HepG2 (cell line): Measurements from ENCODE around the gene ZNF48. TPM values are rescaled to one million over a fixed set of nuclear protein-coding genes. Genes with fewer than 3 reads are reported as not detected.
A peak's percentile ranks its signal among the peaks of the same experiment; 100 is the strongest.

Experiments
- CBFB ChIP-seq: sonication (generic); formaldehyde crosslinking; IDR thresholded peaks from 2 replicates; pipeline ENCODE4 v1.4.0; 2020; ENCODE audit warnings: missing genetic modification reagents
- FOXP1 ChIP-seq, 2 experiments: fragments of 450-650 bp in 1 of 2; IDR thresholded peaks; 2 replicates each; pipeline ENCODE4 v1.6.1; 2017 to 2018; ENCODE audit warnings: antibody characterized with exemption in 1 of 2
- GFI1 ChIP-seq: sonication (generic); formaldehyde crosslinking; IDR thresholded peaks from 2 replicates; pipeline ENCODE4 v1.5.0; 2020; ENCODE audit warnings: missing genetic modification reagents, mild to moderate bottlenecking, borderline replicate concordance
- GTF2F1 ChIP-seq: fragments of 150-350 bp; IDR thresholded peaks from 2 replicates; pipeline ENCODE4 v1.6.1; 2014; ENCODE audit warnings: low read length
- HINFP ChIP-seq: sonication (generic); formaldehyde crosslinking; IDR thresholded peaks from 2 replicates; pipeline ENCODE4 v1.4.0; 2020; ENCODE audit warnings: low read depth, mild to moderate bottlenecking, missing genetic modification reagents
- JUND ChIP-seq: sonication (generic); formaldehyde crosslinking; IDR thresholded peaks from 2 replicates; pipeline ENCODE4 v1.8.0; 2022; ENCODE audit warnings: mild to moderate bottlenecking, missing genetic modification reagents
- MAFG ChIP-seq: sonication (generic); formaldehyde crosslinking; IDR thresholded peaks from 2 replicates; pipeline ENCODE4 v1.5.1; 2020; ENCODE audit warnings: mild to moderate bottlenecking, missing genetic modification reagents
- MAZ ChIP-seq, 2 experiments: sonication (generic) in 1 of 2; formaldehyde crosslinking in 1 of 2; IDR thresholded peaks; 2 replicates each; pipeline versions ENCODE4 v1.5.0 to v1.6.1; 2012 to 2020; ENCODE audit warnings: low read depth in 2 of 2, mild to moderate bottlenecking in 2 of 2, borderline replicate concordance in 1 of 2, improper control_type of control experiment in 1 of 2, low read length in 1 of 2, missing genetic modification reagents in 1 of 2, moderate library complexity in 1 of 2
- MTF1 ChIP-seq: sonication (generic); formaldehyde crosslinking; IDR thresholded peaks from 2 replicates; pipeline ENCODE4 v1.5.0; 2020; ENCODE audit warnings: missing genetic modification reagents
- NR3C1 ChIP-seq: sonication (generic); formaldehyde crosslinking; IDR thresholded peaks from 2 replicates; pipeline ENCODE4 v1.4.0; 2020; ENCODE audit warnings: missing genetic modification reagents
- RCOR2 ChIP-seq: IDR thresholded peaks from 2 replicates; pipeline ENCODE4 v1.6.1; 2016; ENCODE audit warnings: missing biosample characterization, missing genetic modification reagents
- SETDB1 ChIP-seq: sonication (generic); formaldehyde crosslinking; IDR thresholded peaks from 2 replicates; pipeline ENCODE4 v1.5.1; 2020; ENCODE audit warnings: missing genetic modification reagents, mild to moderate bottlenecking, borderline replicate concordance
- SIX1 ChIP-seq: sonication (generic); formaldehyde crosslinking; IDR thresholded peaks from 2 replicates; pipeline ENCODE4 v1.4.0; 2020; ENCODE audit warnings: missing genetic modification reagents, borderline replicate concordance
- SMAD3 ChIP-seq: sonication (generic); formaldehyde crosslinking; IDR thresholded peaks from 2 replicates; pipeline ENCODE4 v1.4.0; 2020; ENCODE audit warnings: missing genetic modification reagents
- SRY ChIP-seq: sonication (generic); formaldehyde crosslinking; IDR thresholded peaks from 2 replicates; pipeline ENCODE4 v1.8.0; 2022; ENCODE audit warnings: mild to moderate bottlenecking, missing genetic modification reagents
- TCF7 ChIP-seq: sonication (generic); IDR thresholded peaks from 2 replicates; pipeline ENCODE4 v1.6.1; 2016; ENCODE audit warnings: antibody characterized with exemption, low read depth
- TGIF2 ChIP-seq: IDR thresholded peaks from 2 replicates; pipeline ENCODE4 v1.6.1; 2016; ENCODE audit warnings: control low read depth, missing compliant biosample characterization
- ZFP82 ChIP-seq: sonication (generic); formaldehyde crosslinking; IDR thresholded peaks from 2 replicates; pipeline ENCODE4 v1.5.1; 2020; ENCODE audit warnings: mild to moderate bottlenecking, missing genetic modification reagents, borderline replicate concordance
- ZFY ChIP-seq: sonication (generic); formaldehyde crosslinking; IDR thresholded peaks from 2 replicates; pipeline ENCODE4 v1.4.0; 2020; ENCODE audit warnings: missing genetic modification reagents
- ZNF12 ChIP-seq: sonication (generic); formaldehyde crosslinking; IDR thresholded peaks from 2 replicates; pipeline ENCODE4 v1.5.0; 2020; ENCODE audit warnings: missing genetic modification reagents
- ZNF335 ChIP-seq: sonication (generic); formaldehyde crosslinking; IDR thresholded peaks from 2 replicates; pipeline ENCODE4 v1.4.0; 2020; ENCODE audit warnings: missing genetic modification reagents
- ZNF678 ChIP-seq: sonication (generic); formaldehyde crosslinking; IDR thresholded peaks from 2 replicates; pipeline ENCODE4 v1.4.0; 2020; ENCODE audit warnings: mild to moderate bottlenecking, missing genetic modification reagents
- ZNF879 ChIP-seq: sonication (generic); formaldehyde crosslinking; IDR thresholded peaks from 2 replicates; pipeline ENCODE4 v1.8.1; 2023; ENCODE audit warnings: missing genetic modification reagents
- polyA plus RNA-seq, 8 experiments: library from polyadenylated mRNA; depleted of rRNA in 3 of 8; stranded (reverse) in 7 of 8; unstranded in 1 of 8; fragments of >200 nt; fragmentation: Illumina TruSeq in 4 of 8; extraction: Trizol in 4 of 8; gene quantifications; 2 replicates each; pipeline versions ENCODE4 v1.2.1 to v1.2.3, GENCODE V29; 2011 to 2016; ENCODE audit warnings: low read depth in 4 of 8, missing spikeins in 1 of 8, mixed read lengths in 1 of 8; ENCODE audit not compliant: insufficient read depth in 1 of 8
- total RNA-seq, 5 experiments: library from RNA; depleted of rRNA; stranded (reverse); fragments of >200 nt; fragmentation: Illumina TruSeq; extraction: Trizol; gene quantifications; 2 replicates each; pipeline ENCODE4 v1.2.3, GENCODE V29; 2016; ENCODE audit warnings: low read depth in 1 of 5
- TF ChIP-seq, protein P1 (sequence below): sonication (generic); formaldehyde crosslinking; IDR thresholded peaks from 2 replicates; pipeline ENCODE4 v1.4.0; 2020; ENCODE audit warnings: mild to moderate bottlenecking, low read depth, missing genetic modification reagents
- TF ChIP-seq, protein P2 (sequence below): sonication (generic); formaldehyde crosslinking; IDR thresholded peaks from 2 replicates; pipeline ENCODE4 v1.4.0; 2020; ENCODE audit warnings: missing genetic modification reagents
- TF ChIP-seq, protein P3 (sequence below): sonication (generic); formaldehyde crosslinking; IDR thresholded peaks from 2 replicates; pipeline ENCODE4 v1.4.0; 2020; ENCODE audit warnings: missing genetic modification reagents

The ZNF48 gene
- total and polyA plus RNA-seq, 2 of the 13 experiments (the other 11 are each of a cell fraction or from before 2014, with no cell fraction given): 9.9 to 12.3 TPM

DNA sequence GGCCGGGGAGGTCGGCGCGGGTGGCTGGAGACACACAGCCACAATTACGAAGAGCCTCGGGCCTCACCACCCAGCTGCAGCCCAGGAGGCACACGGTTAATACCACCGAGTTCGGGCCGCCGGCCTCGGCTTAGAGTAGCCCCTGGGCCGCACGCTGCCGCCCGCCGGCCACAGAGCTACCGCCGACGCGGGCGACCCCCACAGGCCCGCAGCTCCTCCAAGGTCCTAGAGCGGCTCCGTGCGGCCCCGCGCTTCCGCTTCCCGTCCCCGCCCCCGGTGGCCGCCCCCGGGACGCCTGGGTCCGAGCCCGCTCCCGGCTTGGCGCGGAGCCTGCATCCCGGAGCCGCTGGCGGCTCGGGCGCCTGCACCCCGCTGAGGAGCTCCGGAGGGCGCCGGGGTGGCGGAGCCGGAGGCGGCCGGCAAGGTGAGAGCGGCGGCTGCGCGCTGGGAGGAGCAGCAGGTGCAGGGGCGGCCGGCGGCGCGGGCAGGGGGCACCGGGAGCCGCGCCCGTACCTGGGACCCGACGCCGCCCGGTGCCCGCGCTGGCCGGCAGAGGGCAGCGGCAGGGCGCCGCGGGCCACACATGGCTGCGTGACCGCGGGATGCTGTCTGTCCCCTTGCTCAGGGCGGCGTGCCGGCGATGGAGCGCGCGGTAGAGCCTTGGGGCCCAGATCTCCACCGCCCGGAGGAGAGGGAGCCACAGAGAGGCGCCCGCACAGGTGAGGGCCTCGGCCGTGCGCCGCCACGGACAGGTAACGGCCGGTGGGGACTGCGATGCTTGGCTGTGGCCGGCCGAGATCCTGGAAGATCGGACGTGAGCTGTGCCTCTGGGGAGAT lies at the start of gene ZNF48 (continued):
- TF ChIP-seq, protein P1, sequence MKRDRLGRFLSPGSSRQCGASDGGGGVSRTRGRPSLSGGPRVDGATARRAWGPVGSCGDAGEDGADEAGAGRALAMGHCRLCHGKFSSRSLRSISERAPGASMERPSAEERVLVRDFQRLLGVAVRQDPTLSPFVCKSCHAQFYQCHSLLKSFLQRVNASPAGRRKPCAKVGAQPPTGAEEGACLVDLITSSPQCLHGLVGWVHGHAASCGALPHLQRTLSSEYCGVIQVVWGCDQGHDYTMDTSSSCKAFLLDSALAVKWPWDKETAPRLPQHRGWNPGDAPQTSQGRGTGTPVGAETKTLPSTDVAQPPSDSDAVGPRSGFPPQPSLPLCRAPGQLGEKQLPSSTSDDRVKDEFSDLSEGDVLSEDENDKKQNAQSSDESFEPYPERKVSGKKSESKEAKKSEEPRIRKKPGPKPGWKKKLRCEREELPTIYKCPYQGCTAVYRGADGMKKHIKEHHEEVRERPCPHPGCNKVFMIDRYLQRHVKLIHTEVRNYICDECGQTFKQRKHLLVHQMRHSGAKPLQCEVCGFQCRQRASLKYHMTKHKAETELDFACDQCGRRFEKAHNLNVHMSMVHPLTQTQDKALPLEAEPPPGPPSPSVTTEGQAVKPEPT: peak; percentile 91
- TF ChIP-seq CBFB (CRISPR knock-in tag) (peak; percentile 79), SRY (CRISPR knock-in tag) (peak; percentile 22; the same call in 1 of the 2 replicates), MTF1 (no peak), ZNF12 (CRISPR knock-in tag) (peak; percentile 21; the same call in 1 of the 2 replicates), MAZ (IDR thresholded peaks at IDR 0.05; ENCODE audit: borderline replicate concordance, low read depth, low read length) (peak; percentile 88), MAZ (CRISPR knock-in tag; IDR thresholded peaks at IDR 0.05; ENCODE audit: low read depth) (peak; percentile 88), RCOR2 (CRISPR knock-in tag) (no peak), GFI1 (CRISPR knock-in tag) (no peak), ZNF879 (CRISPR knock-in tag) (no peak), MAFG (CRISPR knock-in tag) (no peak), SIX1 (CRISPR knock-in tag) (no peak), ZFY (CRISPR knock-in tag) (peak; percentile 89), ZNF335 (no peak), SETDB1 (CRISPR knock-in tag) (no peak), NR3C1 (CRISPR knock-in tag) (no peak), SMAD3 (CRISPR knock-in tag) (peak; percentile 58), ZFP82 (CRISPR knock-in tag) (no peak), JUND (CRISPR knock-in tag) (0 out of 2 replicates have a peak, but pooled peaks have one; percentile 35), FOXP1 (IDR thresholded peaks at IDR 0.05) (no peak), FOXP1 (CRISPR knock-in tag; IDR thresholded peaks at IDR 0.05) (no peak), TGIF2 (CRISPR knock-in tag) (peak; percentile 76), HINFP (peak; percentile 29), TCF7 (no peak), GTF2F1 (0 out of 2 replicates have a peak, but pooled peaks have one; percentile 12), ZNF678 (no peak)
- TF ChIP-seq, protein P2, sequence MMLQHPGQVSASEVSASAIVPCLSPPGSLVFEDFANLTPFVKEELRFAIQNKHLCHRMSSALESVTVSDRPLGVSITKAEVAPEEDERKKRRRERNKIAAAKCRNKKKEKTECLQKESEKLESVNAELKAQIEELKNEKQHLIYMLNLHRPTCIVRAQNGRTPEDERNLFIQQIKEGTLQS (CRISPR knock-in tag): no peak; the same call in 1 of the 2 replicates
- TF ChIP-seq, protein P3, sequence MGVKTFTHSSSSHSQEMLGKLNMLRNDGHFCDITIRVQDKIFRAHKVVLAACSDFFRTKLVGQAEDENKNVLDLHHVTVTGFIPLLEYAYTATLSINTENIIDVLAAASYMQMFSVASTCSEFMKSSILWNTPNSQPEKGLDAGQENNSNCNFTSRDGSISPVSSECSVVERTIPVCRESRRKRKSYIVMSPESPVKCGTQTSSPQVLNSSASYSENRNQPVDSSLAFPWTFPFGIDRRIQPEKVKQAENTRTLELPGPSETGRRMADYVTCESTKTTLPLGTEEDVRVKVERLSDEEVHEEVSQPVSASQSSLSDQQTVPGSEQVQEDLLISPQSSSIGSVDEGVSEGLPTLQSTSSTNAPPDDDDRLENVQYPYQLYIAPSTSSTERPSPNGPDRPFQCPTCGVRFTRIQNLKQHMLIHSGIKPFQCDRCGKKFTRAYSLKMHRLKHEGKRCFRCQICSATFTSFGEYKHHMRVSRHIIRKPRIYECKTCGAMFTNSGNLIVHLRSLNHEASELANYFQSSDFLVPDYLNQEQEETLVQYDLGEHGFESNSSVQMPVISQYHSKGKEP (CRISPR knock-in tag): no peak
